LNCaP clone FGC (cell line): ENCODE measurements around the gene ZNF787.

Source experiments
- DNase-seq: peaks from one replicate; pipeline ENCODE4 v3.0.0-alpha.2; 2011; ENCODE audit warnings: low read depth
- H3K4me3 ChIP-seq: 2 replicates; pipeline ENCODE4 v1.5.1; 2011; ENCODE audit warnings: mild to moderate bottlenecking, low read depth, low read length, control low read depth
- TF ChIP-seq, protein P1 (sequence below): IDR thresholded peaks from 2 replicates; pipeline ENCODE4 v1.5.1; 2012; ENCODE audit warnings: mild to moderate bottlenecking; ENCODE audit not compliant: control insufficient read depth, insufficient read depth; ENCODE audit errors: extremely low read depth

The ZNF787 gene

DNA sequence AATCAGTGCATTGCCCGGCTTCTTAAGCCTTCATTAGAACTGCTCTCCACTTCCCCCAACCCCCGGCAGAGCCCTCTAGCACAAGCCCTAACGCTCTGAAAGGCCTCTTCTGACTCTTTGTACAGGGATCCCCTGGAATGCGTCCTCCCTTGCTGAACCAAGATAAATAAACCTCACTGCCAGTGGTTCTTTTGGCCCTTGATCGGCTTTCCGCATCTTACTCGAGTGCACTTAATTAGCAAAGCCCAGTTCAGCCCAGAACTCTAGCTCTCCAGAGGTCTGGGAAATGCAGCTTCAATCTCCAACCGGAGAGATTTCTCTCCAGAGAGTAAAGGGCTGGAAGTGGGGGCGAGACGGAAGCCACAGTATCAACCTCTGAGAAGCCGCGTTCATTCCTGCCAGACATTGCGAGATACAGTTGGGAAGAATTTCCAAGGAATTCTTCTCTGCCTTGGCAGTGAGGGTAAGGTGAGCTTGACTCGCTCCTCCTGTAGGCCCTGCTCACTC lies 11.3 kb upstream of the ZNF787 start:
- TF ChIP-seq, protein P1, sequence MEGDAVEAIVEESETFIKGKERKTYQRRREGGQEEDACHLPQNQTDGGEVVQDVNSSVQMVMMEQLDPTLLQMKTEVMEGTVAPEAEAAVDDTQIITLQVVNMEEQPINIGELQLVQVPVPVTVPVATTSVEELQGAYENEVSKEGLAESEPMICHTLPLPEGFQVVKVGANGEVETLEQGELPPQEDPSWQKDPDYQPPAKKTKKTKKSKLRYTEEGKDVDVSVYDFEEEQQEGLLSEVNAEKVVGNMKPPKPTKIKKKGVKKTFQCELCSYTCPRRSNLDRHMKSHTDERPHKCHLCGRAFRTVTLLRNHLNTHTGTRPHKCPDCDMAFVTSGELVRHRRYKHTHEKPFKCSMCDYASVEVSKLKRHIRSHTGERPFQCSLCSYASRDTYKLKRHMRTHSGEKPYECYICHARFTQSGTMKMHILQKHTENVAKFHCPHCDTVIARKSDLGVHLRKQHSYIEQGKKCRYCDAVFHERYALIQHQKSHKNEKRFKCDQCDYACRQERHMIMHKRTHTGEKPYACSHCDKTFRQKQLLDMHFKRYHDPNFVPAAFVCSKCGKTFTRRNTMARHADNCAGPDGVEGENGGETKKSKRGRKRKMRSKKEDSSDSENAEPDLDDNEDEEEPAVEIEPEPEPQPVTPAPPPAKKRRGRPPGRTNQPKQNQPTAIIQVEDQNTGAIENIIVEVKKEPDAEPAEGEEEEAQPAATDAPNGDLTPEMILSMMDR: no peak
- DNase-seq: no peak

DNA sequence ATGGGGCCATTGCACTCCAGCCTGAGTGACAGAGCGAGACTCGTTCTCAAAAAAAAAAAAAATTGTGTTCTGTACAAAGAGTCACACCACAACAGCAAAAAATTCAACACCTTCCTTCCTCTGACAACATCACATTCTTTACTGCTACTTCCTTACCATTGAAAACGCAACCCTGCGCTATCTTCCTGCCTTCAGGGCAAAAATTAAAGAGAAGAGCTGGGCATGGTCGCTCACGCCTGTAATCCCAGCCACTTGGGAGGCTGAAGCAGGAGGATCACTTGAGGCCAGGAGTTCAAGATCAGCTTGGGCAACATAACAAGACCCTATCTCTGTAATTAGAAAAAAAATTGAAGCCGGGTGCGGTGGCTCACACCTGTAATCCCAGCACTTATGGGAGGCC lies 10.6 kb upstream of the ZNF787 start:
- TF ChIP-seq, protein P1: no peak
- DNase-seq: no peak
- H3K4me3 ChIP-seq: no peak overlapping the region

More for the DNA sequence above, 11.3 kb upstream of the ZNF787 start:
- no peak overlapping the region for H3K4me3 ChIP-seq

DNA sequence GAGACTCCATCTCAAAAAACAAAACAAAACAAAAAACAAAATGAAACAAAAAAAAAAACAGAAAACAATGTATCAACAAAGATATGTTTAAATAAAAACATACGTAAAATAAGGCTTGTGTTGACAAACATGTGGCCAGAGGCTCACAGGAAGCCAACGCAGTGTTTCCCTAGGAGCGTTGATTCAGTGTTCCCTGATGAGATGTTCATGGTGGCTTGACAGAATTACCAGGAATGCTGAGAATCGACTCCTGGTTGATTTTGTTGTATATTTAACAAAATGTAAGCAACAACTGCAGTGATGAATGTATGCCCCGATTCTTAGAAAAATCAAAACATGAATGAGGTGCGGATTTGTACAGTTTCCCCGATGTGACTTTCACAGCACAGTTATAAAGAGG lies 8.9 kb upstream of the ZNF787 start:
- no peak for DNase-seq
- H3K4me3 ChIP-seq: no peak overlapping the region
- TF ChIP-seq, protein P1: no peak

DNA sequence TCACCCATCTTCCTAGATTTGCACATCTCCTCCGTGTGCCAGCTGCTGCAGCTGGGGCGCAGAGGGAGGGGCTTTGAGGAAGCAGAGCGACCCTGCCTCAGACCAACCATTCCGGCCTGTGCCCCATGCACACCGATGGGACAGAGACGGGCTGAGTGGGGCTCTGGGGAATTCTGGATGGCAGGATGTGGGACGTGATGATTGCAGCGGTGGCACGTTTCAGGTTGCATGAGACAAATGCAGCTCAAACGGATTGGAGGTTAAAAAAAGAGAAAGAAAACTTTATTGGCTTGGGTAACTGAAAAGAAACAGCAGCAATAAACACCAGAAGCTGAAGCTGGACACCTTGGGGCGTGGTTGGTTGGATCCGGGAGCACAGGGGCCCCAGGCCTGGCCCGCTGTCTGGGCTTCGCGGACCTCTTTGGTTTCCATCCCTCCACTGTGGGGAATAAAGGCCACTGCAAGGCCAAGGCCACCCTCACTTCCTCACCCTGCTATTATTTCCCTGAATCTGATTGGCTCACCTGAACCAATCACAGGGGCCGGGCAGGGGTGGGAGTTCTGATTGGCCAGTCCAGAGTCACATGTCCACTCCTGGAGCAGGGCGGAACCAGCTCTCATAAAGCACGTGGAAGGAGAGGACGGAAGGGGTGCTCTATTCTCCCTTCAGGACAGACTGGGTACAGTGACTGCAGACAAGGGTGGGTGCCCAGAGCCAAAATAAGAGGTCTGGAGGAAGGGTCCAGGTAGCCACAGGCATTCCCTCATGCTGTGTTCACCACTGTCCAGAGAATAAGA lies 6.1 kb upstream of the ZNF787 start:
- TF ChIP-seq, protein P1: no peak
- no peak overlapping the region for H3K4me3 ChIP-seq
- no peak for DNase-seq

DNA sequence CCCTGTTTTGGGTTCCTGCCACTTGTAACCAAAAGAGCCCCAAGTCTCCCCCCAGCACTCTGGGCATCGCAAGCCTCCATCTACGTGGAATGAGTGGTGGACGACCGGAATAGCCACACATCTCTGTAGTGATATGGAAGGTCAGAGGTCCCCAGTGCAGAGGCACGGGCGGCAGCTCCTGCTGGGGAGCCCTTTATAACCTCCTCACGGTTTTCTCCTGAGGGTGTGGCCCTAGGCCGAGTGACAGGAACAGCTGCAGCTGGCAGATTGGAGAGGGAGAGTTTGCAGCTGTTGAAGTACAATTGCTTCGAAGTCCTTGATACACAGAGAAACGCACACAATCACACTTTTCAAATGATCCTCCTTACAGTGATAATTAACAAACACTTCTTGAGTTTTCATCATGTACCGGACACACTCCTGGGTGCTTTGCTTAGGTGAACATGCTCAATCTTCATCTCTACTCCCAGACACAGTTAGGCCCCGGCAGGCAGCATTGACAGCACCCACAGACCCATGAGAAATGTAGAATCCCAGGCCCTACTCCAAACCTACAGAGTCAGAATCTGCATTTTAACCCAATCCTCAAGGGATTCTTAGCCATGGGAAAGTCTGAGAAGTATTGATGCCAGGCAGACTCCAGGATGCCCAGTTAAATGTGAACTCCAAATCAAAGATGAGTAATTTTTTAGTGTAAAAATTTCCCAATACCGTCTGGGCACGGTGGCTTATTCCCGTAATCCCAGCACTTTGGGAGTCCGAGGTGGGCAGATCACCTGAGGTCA lies 4.9 kb upstream of the ZNF787 start:
- H3K4me3 ChIP-seq: no peak overlapping the region
- no peak for DNase-seq
- TF ChIP-seq, protein P1: no peak

DNA sequence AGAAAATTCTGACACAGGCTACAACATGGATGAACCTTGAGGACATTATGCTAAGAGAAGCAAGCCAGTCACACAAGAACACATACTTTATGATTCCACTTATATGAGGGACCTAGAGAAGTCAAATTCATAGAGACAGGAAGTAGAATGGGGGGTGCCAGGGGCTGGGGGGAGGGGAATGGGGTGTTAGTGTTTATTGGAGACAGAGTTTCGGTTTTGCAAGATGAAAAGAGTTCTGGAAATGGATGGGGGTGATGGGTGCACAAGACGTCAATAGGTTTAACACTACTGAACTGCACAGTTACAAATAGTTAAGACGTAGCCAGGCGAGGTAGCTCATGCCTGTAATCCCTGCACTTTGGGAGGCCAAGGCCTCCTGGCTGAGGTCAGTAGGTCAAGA lies 3.5 kb upstream of the ZNF787 start:
- no peak for DNase-seq
- H3K4me3 ChIP-seq: no peak overlapping the region
- TF ChIP-seq, protein P1: no peak
